OCI-LY7 (cell line): Measurements from ENCODE around the gene RICTOR.

Source experiments
- CTCF ChIP-seq: fragments of 200-600 bp; sonication (generic); conservative IDR thresholded peaks from 2 replicates; pipeline ENCODE4 v1.5.1; 2014; ENCODE audit warnings: mild to moderate bottlenecking, antibody characterized with exemption, low read length, moderate library complexity, mixed read lengths
- EZH2phosphoT487 ChIP-seq: fragments of 200-600 bp; sonication (generic); IDR thresholded peaks from 2 replicates; pipeline ENCODE4 v1.6.1; 2018; ENCODE audit warnings: low read depth, borderline replicate concordance, mild to moderate bottlenecking, mixed run types, antibody characterized with exemption, low read length, moderate library complexity, mixed read lengths

- TF ChIP-seq CTCF (no peak), EZH2phosphoT487 (no peak)
Measured at GRCh38 chr5:39023121-39023520, 51.1 kb downstream of the RICTOR start.
